Activated T-helper 17 cell treated with anti-CD3 and anti-CD28 coated beads, Interleukin-2, amount 50 U/mL, for 72 hours (primary cell): ENCODE measurements around the gene ZBTB48. TPM values are rescaled to one million over a fixed set of nuclear protein-coding genes. Genes with fewer than 3 reads are reported as not detected.

Experiments
- ATAC-seq: fragments of 150-1000 bp; cut with Tn5 transposase; replicated peaks from 2 replicates; pipeline ENCODE4 v1.10.0; 2021; ENCODE audit warnings: mild to moderate bottlenecking, moderate library complexity
- H3K27ac Mint-ChIP-seq: one replicate; pipeline ENCODE4 v1.8.0; 2022; ENCODE audit warnings: mixed read lengths
- H3K27me3 Mint-ChIP-seq: one replicate; pipeline ENCODE4 v1.8.0; 2022; ENCODE audit warnings: mixed read lengths
- H3K36me3 Mint-ChIP-seq: one replicate; pipeline ENCODE4 v1.8.0; 2022; ENCODE audit warnings: low read depth, mild to moderate bottlenecking, mixed read lengths
- H3K4me1 Mint-ChIP-seq: one replicate; pipeline ENCODE4 v1.8.0; 2022; ENCODE audit warnings: mixed read lengths
- H3K4me3 Mint-ChIP-seq: one replicate; pipeline ENCODE4 v1.8.0; 2022; ENCODE audit warnings: mild to moderate bottlenecking, mixed read lengths
- H3K9me3 Mint-ChIP-seq: one replicate; pipeline ENCODE4 v1.8.0; 2022; ENCODE audit warnings: mixed read lengths
- total RNA-seq, 2 donors: library from RNA; stranded (reverse); gene quantifications; one replicate each; pipeline ENCODE4 v1.2.3, GENCODE V29; 2022

The ZBTB48 gene
- total RNA-seq, 2 donors from 2014 or later = 22.0 to 28.5 TPM

- H3K9me3 Mint-ChIP-seq = no peaks in the 10 kb centered on the region
- no peaks in the 10 kb centered on the region for H3K27me3 Mint-ChIP-seq
- H3K4me3 Mint-ChIP-seq = no peak overlapping the region
- H3K36me3 Mint-ChIP-seq = peaks cover 87% of the 10 kb centered on the region
- no peaks in the 10 kb centered on the region for H3K4me1 Mint-ChIP-seq
- ATAC-seq = no peak
- no peak overlapping the region for H3K27ac Mint-ChIP-seq
These were observed 58.0 kb downstream of the ZBTB48 start for GRCh38 chr1:6637770-6638169.

DNA sequence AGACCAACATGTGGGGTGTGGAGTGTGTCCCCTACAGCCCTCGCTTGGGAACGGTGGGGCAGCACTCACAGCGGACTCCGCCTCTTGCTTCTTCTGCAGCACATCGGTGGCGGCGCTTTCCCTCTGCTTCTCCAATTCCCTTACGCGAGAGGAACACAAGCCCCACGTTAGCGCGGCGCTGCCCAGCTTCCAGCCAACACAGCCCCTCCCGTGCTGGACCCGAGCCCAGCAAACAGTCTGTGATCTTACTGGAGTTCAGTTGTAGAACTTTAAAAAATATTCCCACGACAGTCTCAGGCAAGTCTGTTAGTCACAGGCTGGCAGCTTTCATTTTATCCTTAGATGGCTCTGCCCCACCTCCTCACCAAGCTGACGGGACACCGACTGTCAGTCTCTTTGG lies 58.4 kb downstream of the ZBTB48 start:
- Mint-ChIP-seq H3K9me3 (no peaks in the 10 kb centered on the region), H3K27ac (no peak overlapping the region), H3K36me3 (peaks cover 87% of the 10 kb centered on the region), H3K4me3 (no peak overlapping the region), H3K27me3 (no peaks in the 10 kb centered on the region), H3K4me1 (no peaks in the 10 kb centered on the region)
- no peak for ATAC-seq

Other genes starting within 250 kb of the ZBTB48 start
- gene ACOT7, start 186.2 kb upstream of the ZBTB48 start, total RNA-seq = 10 to 100 TPM; 43.5 to 96.3 TPM
- under 1 TPM; 0.17 to 0.37 TPM for gene HES2, start 160.1 kb upstream of the ZBTB48 start, total RNA-seq
- 1 to 10 TPM in 1 of 2 donors, under 1 TPM in 1; 0.71 to 3.5 TPM for gene ESPN, start 155.2 kb upstream of the ZBTB48 start, total RNA-seq
- 100 to 1,000 TPM; 132 to 199 TPM for gene TNFRSF25, start 113.8 kb upstream of the ZBTB48 start, total RNA-seq
- gene PLEKHG5, start 88.3 kb upstream of the ZBTB48 start, total RNA-seq = 1 to 10 TPM; 3.2 to 3.8 TPM
- gene NOL9, start 25.5 kb upstream of the ZBTB48 start, total RNA-seq = 10 to 100 TPM; 33.2 to 58.0 TPM
- not detected for gene TAS1R1, start 24.7 kb upstream of the ZBTB48 start, total RNA-seq
- gene KLHL21, start 22.9 kb downstream of the ZBTB48 start, total RNA-seq = 10 to 100 TPM; 32.3 to 35.3 TPM
- 10 to 100 TPM; 14.8 to 23.7 TPM for gene PHF13, start 33.7 kb downstream of the ZBTB48 start, total RNA-seq
- 10 to 100 TPM; 19.3 to 34.6 TPM for gene THAP3, start 44.9 kb downstream of the ZBTB48 start, total RNA-seq
- 10 to 100 TPM; 30.6 to 70.5 TPM for gene DNAJC11, start 121.8 kb downstream of the ZBTB48 start, total RNA-seq
- 10 to 100 TPM; 36.7 to 51.9 TPM for gene CAMTA1, start 205.5 kb downstream of the ZBTB48 start, total RNA-seq